Neuron (in vitro differentiated cells): ENCODE results near the gene PHLDB1.

ENCODE experiments used
- H2AFZ ChIP-seq: one replicate; pipeline ENCODE4 v1.6.1; 2013; ENCODE audit warnings: low read depth, mild to moderate bottlenecking, inconsistent platforms, low read length, moderate library complexity
- H3K27me3 ChIP-seq: one replicate; pipeline ENCODE4 v1.6.1; 2013; ENCODE audit warnings: low read length; ENCODE audit not compliant: insufficient read depth
- H3K36me3 ChIP-seq: one replicate; pipeline ENCODE4 v1.6.1; 2013; ENCODE audit warnings: low read length; ENCODE audit not compliant: insufficient read depth
- H3K4me1 ChIP-seq: one replicate; pipeline ENCODE4 v1.6.1; 2013; ENCODE audit warnings: low read length; ENCODE audit not compliant: insufficient read depth
- H3K4me3 ChIP-seq: 2 replicates; pipeline ENCODE4 v1.5.1; 2013; ENCODE audit warnings: mild to moderate bottlenecking, low read length, moderate library complexity
- H3K9me3 ChIP-seq: one replicate; pipeline ENCODE4 v1.6.1; 2013; ENCODE audit warnings: low read length

The PHLDB1 gene

DNA sequence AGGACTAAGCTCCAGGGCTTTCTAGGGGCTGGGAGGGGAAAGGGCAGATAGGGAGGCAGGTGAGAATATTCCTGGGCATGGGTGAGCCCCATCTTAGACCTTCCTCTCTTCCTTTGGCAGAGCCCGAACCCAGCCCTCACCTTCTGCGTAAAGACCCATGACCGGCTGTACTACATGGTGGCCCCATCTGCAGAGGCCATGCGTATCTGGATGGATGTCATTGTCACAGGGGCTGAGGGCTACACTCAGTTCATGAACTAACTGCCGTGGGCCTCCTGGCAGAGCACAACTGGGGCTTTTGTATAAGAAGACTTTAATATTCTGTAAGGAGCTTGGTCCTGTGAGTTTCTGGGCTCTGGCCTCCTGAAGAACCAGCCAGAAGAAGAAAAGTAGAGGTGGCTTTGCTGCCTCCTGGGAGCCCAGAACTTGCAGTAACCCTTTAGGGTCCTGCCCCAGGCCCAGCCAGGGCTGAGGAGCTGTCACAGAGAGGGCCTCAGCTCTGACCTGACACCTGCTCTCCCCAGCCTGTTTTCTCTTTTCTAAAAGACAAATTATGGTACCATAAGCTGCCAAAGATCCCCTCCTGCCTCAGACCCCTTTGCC lies 49.2 kb downstream of the PHLDB1 start:
- Histone ChIP-seq H3K9me3 (no peaks in the 10 kb centered on the region), H3K4me3 (no peak overlapping the region), H3K27me3 (no peaks in the 10 kb centered on the region), H2AFZ (no peak overlapping the region), H3K36me3 (peaks cover 34% of the 10 kb centered on the region), H3K4me1 (peaks cover 32% of the 10 kb centered on the region)

DNA sequence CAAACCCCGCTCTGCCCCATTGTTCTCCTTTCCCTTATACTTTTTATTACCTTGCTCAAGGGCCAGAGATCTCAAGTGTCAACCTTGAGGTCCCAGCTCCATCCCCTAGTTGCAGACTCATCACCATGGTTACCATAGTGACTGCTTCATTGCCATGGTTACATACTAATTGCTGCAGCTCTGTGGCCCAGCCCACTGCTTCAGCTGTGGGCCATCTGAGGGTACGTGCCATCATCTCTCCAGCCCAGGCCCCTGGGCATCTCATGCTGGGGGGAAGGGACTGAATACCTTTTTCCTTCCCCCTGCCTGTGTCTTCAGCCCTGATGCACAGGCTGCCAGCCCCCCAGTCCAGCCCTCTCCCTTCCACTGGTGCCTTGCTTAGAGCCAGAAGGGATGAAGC lies 49.8 kb downstream of the PHLDB1 start:
- no peak overlapping the region for H3K4me3 ChIP-seq
- H3K36me3 ChIP-seq, result peaks cover 28% of the 10 kb centered on the region
- H3K4me1 ChIP-seq, result peaks cover 32% of the 10 kb centered on the region
- no peaks in the 10 kb centered on the region for H3K9me3 ChIP-seq
- H3K27me3 ChIP-seq, result no peaks in the 10 kb centered on the region
- no peak overlapping the region for H2AFZ ChIP-seq

DNA sequence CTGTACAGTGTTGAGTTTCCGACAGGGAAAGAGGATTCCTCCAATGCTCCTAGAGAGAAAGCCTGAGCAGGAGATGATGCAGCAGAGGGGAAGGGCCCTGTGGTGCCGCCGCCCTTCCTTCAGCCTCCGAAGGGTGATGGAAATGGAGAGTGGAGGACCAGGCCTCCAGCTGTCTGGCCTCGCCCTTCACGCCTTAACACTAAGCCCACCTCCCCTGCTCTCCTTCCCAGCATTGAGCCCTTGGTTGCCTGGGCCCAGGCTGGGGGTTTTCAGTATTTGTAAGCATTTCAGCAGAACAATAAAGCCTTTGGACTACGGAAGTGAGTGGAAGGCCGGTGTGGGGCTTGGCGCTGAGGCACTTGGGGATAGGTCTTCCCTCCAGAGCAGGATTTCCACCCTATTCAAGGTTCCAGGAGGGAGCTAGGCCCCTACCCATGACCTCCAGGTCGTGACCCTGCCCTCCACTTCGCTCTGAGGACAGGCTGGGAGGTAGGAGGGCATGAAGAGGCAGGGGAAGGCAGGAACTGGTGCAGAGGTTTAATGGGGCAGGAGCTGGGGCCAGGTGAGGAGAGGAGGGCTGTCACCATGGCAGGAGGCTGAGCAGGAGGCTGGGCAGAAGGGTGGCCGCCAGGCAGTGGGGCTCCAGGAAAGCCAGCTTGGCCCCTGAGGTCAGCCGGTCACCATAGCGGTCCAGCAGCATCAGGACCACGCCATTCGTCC lies 50.5 kb downstream of the PHLDB1 start:
- peaks cover 32% of the 10 kb centered on the region for H3K4me1 ChIP-seq
- no peak overlapping the region for H3K4me3 ChIP-seq
- H2AFZ ChIP-seq, result no peak overlapping the region
- peaks cover 22% of the 10 kb centered on the region for H3K36me3 ChIP-seq
- no peaks in the 10 kb centered on the region for H3K9me3 ChIP-seq
- H3K27me3 ChIP-seq, result no peaks in the 10 kb centered on the region

GRCh38 chr11:118658429-118659313 lies 51.3 kb downstream of the PHLDB1 start:
- Histone ChIP-seq H3K9me3 (no peaks in the 10 kb centered on the region), H3K4me1 (peaks cover 32% of the 10 kb centered on the region), H3K36me3 (peaks cover 15% of the 10 kb centered on the region), H2AFZ (no peak overlapping the region), H3K4me3 (no peak overlapping the region), H3K27me3 (no peaks in the 10 kb centered on the region)

DNA sequence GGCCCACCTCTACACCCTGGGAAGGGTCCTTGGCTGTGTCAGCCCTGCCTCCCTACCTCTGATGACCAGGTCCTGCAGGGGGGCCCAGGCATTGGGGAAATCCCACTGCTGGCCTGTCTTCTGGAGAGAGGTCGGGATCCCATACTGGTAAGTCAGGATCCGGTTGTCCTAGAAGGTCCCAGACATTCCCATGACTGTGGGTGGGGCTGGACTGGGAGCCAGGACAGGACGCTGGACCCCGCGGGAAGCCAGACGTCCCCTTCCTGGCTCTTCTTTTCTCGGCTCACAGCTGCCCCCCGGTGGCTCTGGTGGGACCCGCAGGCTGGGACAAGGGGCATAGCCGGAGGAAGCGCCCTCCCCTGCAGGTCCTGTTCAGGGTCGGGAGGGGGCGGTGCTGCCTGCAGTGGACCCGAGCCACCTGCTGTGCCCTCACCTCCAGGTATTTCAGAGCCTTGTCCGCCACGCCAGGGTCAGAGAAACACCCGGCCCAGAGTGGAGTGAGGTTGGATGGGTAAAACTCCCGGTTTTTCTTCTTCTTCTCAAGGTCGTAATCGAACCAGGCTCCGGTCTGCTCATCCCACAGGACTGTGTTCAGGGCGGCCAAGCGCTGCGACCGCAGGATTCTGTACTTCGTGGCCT lies 52.0 kb downstream of the PHLDB1 start:
- H3K4me3 ChIP-seq, result no peak overlapping the region
- H3K4me1 ChIP-seq, result peaks cover 32% of the 10 kb centered on the region
- H2AFZ ChIP-seq, result no peak overlapping the region
- peaks cover 9% of the 10 kb centered on the region for H3K36me3 ChIP-seq
- H3K27me3 ChIP-seq, result no peaks in the 10 kb centered on the region
- no peaks in the 10 kb centered on the region for H3K9me3 ChIP-seq

DNA sequence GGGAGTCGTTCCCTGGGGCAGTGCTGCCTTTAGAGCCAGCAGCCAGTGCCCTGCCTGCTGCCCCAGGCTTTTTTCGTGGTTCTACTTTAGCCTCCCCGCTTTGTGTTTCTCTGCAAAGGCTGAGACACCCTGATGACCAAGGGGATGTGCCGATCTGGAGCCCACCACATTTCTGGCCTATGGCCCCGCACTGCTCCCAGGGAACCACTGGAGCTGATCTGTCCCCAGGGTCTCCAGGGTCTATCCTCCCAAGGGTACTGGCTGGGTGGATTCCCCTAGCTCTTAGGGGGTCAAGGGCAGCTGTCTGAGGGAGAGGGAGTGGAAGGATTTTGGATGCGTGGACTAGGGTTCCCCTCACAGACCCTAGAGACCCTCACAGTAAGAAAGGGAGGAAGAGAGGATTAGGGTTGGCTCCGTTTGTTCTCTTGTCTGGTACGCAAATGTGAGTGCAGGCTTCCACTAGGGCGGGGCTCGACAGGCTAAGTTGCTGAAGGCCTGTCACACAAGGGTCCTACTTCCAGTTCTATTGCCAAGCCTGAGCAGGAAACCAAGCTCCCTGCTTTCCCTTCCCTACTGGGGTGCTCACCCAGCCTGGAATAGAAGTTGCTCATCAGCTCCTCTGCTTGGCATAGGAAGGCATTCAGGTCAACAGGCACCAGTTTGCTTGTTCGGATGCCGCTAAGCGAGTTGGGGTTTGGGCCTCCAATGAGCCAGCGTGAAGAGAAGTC lies 52.7 kb downstream of the PHLDB1 start:
- Histone ChIP-seq H3K4me3 (no peak overlapping the region), H2AFZ (no peak overlapping the region), H3K9me3 (no peaks in the 10 kb centered on the region), H3K4me1 (peaks cover 32% of the 10 kb centered on the region), H3K27me3 (no peaks in the 10 kb centered on the region), H3K36me3 (peaks cover 5% of the 10 kb centered on the region)

- no peaks in the 10 kb centered on the region for H3K36me3 ChIP-seq
- no peak overlapping the region for H2AFZ ChIP-seq
- H3K27me3 ChIP-seq, result no peaks in the 10 kb centered on the region
- H3K4me1 ChIP-seq, result peaks cover 26% of the 10 kb centered on the region
- no peak overlapping the region for H3K4me3 ChIP-seq
- H3K9me3 ChIP-seq, result no peaks in the 10 kb centered on the region
Measured at GRCh38 chr11:118660681-118661424, 53.4 kb downstream of the PHLDB1 start.

DNA sequence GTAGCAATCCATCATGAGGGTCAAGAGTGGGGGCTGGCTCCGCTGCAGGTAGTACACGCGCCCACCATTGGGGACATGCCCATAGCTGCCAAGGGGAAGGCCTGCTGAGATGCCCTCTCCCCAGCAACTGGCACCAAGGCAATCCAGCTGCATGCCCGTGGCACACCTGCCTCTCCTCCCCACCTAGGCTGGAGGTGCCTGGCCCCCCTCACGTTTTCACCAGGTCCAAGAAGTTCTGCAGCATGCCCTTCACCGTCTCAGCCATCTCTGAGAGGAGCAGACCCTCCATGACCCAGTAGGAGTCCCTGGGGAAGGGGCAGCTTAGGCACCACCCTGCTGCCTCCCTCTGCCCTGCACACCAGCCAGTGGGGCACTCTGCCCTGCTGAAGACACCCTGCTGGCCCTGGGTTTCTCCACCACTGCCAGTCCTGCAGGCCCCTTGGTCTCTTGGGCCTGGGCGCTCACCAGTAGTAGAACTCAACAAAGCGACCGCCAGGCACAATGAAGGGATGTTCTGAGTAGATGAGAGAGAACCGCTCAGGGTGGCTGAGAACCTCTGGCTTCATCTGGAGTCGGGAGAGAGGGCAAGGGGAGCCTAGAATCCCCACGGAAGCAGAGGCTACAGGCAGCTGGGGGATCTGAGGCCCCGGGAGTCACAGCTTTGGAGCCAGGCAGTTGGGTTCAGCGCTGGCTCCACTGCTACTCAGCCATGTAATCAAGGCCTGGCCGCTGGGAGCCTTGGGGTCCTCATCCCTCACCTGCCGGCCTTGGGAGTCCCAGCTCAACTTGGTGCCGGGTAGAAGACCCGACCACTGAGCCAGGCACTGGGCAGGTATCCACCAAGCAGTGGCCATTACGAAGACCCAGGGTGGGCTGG lies 54.2 kb downstream of the PHLDB1 start:
- H3K9me3 ChIP-seq, result no peaks in the 10 kb centered on the region
- peaks cover 21% of the 10 kb centered on the region for H3K4me1 ChIP-seq
- H2AFZ ChIP-seq, result no peak overlapping the region
- H3K4me3 ChIP-seq, result no peak overlapping the region
- H3K36me3 ChIP-seq, result no peaks in the 10 kb centered on the region
- H3K27me3 ChIP-seq, result no peaks in the 10 kb centered on the region

- H3K36me3 ChIP-seq, result no peaks in the 10 kb centered on the region
- H3K9me3 ChIP-seq, result no peaks in the 10 kb centered on the region
- peaks cover 12% of the 10 kb centered on the region for H3K4me1 ChIP-seq
- H3K4me3 ChIP-seq, result no peak overlapping the region
- H2AFZ ChIP-seq, result no peak overlapping the region
- no peaks in the 10 kb centered on the region for H3K27me3 ChIP-seq
Measured at GRCh38 chr11:118662401-118663271, 55.2 kb downstream of the PHLDB1 start.

DNA sequence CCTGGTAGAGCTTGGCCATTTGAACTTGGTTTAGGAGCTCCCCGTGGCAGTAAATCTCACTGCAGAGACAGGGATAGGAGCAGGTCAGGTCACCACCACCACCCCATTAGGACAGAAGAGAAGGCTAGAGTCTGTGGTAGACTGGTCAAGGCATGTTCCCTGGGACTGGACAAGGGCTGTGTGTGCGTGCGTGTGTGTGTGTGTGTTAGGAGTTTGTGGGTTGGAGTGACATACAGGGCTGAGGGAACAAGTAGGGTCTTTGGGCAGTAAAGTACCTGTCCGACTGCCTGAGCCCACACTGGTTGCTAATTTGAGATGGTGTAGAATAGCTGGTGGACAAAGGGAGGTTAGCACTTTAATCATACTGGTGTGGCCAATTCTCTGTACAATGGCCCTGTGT lies 56.0 kb downstream of the PHLDB1 start:
- H3K36me3 ChIP-seq, result no peaks in the 10 kb centered on the region
- H3K27me3 ChIP-seq, result no peaks in the 10 kb centered on the region
- peaks cover 4% of the 10 kb centered on the region for H3K4me1 ChIP-seq
- H2AFZ ChIP-seq, result no peak overlapping the region
- H3K4me3 ChIP-seq, result no peak overlapping the region
- no peaks in the 10 kb centered on the region for H3K9me3 ChIP-seq

- H3K27me3 ChIP-seq, result no peaks in the 10 kb centered on the region
- H3K9me3 ChIP-seq, result no peaks in the 10 kb centered on the region
- H2AFZ ChIP-seq, result no peak overlapping the region
- peaks cover 3% of the 10 kb centered on the region for H3K4me1 ChIP-seq
- H3K4me3 ChIP-seq, result no peak overlapping the region
- no peaks in the 10 kb centered on the region for H3K36me3 ChIP-seq
Measured at GRCh38 chr11:118663902-118664301, 56.5 kb downstream of the PHLDB1 start.
